Loucy (cell line): ENCODE data around the gene CLCNKB.

Source experiments
- EZH2phosphoT487 ChIP-seq: fragments of 200-600 bp; IDR thresholded peaks from 2 replicates; pipeline ENCODE4 v1.6.1; 2018; ENCODE audit warnings: antibody characterized with exemption, mild to moderate bottlenecking, moderate library complexity, borderline replicate concordance
- TF ChIP-seq, protein P1 (sequence below): fragments of 200-600 bp; sonication (generic); conservative IDR thresholded peaks from 2 replicates; pipeline ENCODE4 v1.5.1; 2014; ENCODE audit warnings: mild to moderate bottlenecking, antibody characterized with exemption, low read length

DNA sequence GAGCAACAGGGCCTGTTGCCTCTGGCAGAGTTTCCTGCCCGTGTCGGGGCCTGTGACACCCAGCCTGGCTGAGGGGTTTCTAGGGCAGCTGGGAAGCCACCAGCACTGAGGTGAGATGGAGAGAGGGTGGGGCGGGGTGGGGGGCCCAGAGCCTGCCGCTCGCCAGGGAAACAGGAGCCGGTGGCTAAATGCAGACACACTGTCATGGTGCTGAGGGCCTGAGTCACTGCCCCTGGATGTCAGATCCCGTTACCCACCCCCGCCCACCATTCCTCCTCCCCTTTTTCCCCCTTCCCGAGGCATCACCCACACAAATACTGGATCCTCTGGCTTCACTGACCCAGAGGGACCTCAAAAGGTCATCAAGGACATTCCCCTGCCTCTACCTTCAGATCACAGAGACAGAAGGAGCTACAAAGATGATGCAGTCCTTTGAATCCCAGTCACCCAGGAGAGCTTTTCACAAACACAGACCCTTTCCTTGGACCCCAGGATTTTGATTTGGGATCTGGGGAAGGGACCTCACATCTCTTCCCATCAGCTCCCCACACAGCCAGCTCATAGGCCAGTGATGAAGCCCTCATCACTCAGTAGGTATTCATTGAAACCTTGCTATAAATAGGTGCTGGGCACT lies 23.8 kb upstream of the CLCNKB start:
- TF ChIP-seq, protein P1, sequence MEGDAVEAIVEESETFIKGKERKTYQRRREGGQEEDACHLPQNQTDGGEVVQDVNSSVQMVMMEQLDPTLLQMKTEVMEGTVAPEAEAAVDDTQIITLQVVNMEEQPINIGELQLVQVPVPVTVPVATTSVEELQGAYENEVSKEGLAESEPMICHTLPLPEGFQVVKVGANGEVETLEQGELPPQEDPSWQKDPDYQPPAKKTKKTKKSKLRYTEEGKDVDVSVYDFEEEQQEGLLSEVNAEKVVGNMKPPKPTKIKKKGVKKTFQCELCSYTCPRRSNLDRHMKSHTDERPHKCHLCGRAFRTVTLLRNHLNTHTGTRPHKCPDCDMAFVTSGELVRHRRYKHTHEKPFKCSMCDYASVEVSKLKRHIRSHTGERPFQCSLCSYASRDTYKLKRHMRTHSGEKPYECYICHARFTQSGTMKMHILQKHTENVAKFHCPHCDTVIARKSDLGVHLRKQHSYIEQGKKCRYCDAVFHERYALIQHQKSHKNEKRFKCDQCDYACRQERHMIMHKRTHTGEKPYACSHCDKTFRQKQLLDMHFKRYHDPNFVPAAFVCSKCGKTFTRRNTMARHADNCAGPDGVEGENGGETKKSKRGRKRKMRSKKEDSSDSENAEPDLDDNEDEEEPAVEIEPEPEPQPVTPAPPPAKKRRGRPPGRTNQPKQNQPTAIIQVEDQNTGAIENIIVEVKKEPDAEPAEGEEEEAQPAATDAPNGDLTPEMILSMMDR: no peak
- TF ChIP-seq EZH2phosphoT487: no peak
